Progenitor cell of endocrine pancreas (in vitro differentiated cells): ENCODE results near the gene NSUN6. TPM values are rescaled to one million over a fixed set of nuclear protein-coding genes. Genes with fewer than 3 reads are reported as not detected.
A peak's percentile ranks its signal among the peaks of the same experiment; 100 is the strongest.
"Not testable (repeated sequence)": the region's sequence is repeated elsewhere in the genome, so short reads cannot be mapped to it uniquely, and the experiment has no call there.

ENCODE experiments used
- DNase-seq: peaks from one replicate; pipeline ENCODE4 v3.0.0; 2021; ENCODE audit warnings: low spot score; ENCODE audit not compliant: unreplicated experiment
- H3K27ac Mint-ChIP-seq: 2 replicates; pipeline ENCODE4 v1.8.0; 2021; ENCODE audit warnings: mild to moderate bottlenecking, moderate library complexity, mixed read lengths
- H3K27me3 Mint-ChIP-seq: 2 replicates; pipeline ENCODE4 v1.8.0; 2021; ENCODE audit warnings: mixed read lengths
- H3K36me3 Mint-ChIP-seq: 2 replicates; pipeline ENCODE4 v1.8.0; 2022; ENCODE audit warnings: mixed read lengths; ENCODE audit not compliant: insufficient read depth
- H3K4me1 Mint-ChIP-seq: 2 replicates; pipeline ENCODE4 v1.8.0; 2021; ENCODE audit warnings: low read depth, mixed read lengths
- H3K4me3 Mint-ChIP-seq: 2 replicates; pipeline ENCODE4 v1.8.0; 2021; ENCODE audit warnings: low read depth, mild to moderate bottlenecking, moderate library complexity, mixed read lengths
- H3K9me3 Mint-ChIP-seq: 2 replicates; pipeline ENCODE4 v1.8.0; 2021; ENCODE audit warnings: low read depth, mixed read lengths
- total RNA-seq: library from RNA; stranded (reverse); gene quantifications from 2 replicates; pipeline ENCODE4 v1.2.1, GENCODE V29; 2021
- TF ChIP-seq, protein P1 (sequence below): fragments of 200-600 bp; sonication (generic); IDR thresholded peaks from one replicate; pipeline ENCODE4 v1.5.0; 2021; ENCODE audit warnings: antibody characterized with exemption, mild to moderate bottlenecking; ENCODE audit not compliant: unreplicated experiment

The NSUN6 gene
- total RNA-seq, 1 donor from 2014 or later = 17.3 TPM

DNA sequence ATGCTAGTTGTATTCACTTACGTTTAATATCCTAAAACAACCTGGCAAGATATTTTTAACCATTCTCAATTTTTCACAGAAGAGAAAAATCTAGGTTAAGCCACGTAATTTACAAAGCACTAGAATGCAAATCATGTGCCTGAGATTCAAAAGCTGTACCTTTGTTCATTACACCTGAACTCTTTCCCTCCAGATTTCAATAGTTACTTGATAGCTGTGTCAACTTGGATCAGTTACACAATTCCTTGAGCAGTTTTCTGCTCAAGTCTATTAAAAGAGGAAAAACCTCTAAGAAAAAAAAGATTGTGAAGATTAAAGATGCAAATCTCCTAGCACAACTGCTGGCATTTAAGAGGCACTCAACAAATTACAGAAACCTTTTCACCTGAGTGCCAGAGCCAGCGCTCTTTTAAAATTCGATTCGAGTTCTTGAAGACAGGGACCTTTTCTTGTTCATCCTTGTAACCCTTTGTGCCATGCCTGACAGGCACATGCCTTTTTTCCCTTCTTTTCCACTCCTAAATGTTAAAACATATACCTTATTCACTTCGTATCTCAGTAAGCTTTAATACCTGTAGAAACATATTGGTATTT, 886 bp downstream of the NSUN6 start:
- Mint-ChIP-seq H3K4me3 (peak overlapping the region; percentile 95), H3K36me3 (no peaks in the 10 kb centered on the region), H3K27me3 (no peaks in the 10 kb centered on the region), H3K9me3 (no peaks in the 10 kb centered on the region), H3K4me1 (peaks cover 20% of the 10 kb centered on the region), H3K27ac (peak overlapping the region; percentile 98)
- TF ChIP-seq, protein P1, sequence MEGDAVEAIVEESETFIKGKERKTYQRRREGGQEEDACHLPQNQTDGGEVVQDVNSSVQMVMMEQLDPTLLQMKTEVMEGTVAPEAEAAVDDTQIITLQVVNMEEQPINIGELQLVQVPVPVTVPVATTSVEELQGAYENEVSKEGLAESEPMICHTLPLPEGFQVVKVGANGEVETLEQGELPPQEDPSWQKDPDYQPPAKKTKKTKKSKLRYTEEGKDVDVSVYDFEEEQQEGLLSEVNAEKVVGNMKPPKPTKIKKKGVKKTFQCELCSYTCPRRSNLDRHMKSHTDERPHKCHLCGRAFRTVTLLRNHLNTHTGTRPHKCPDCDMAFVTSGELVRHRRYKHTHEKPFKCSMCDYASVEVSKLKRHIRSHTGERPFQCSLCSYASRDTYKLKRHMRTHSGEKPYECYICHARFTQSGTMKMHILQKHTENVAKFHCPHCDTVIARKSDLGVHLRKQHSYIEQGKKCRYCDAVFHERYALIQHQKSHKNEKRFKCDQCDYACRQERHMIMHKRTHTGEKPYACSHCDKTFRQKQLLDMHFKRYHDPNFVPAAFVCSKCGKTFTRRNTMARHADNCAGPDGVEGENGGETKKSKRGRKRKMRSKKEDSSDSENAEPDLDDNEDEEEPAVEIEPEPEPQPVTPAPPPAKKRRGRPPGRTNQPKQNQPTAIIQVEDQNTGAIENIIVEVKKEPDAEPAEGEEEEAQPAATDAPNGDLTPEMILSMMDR = no peak
- no peak for DNase-seq

DNA sequence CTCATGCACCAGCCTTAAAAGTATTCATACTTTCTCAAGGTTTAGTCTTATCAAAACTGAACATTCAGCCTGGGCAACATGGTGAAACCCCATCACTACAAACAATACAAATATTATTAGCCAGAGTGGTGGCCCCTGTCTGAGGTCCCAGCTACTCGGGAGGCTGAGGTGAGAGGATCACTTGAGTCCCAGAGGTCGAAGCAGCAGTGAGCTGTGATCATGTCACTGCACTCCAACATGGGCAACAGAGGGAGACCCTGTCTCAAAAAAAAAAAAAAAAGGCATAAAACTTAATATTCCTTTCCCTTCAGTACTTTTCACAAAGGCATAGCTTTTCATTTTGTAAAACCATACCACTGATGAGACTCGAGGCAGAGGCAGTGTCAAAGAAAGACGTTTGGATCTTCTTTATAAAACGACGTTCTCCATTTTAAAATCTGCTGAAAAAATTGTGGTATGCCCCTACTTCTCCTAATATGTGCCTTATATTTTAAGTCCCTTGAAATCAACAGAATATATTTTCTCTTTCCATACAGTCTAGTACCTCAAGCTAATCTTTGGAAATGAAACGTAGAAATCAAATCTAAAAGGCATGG, 1.9 kb downstream of the NSUN6 start:
- Mint-ChIP-seq H3K27me3 (no peaks in the 10 kb centered on the region), H3K4me1 (peaks cover 20% of the 10 kb centered on the region), H3K4me3 (peak overlapping the region; percentile 95), H3K9me3 (no peaks in the 10 kb centered on the region), H3K27ac (peak overlapping the region; percentile 98), H3K36me3 (no peaks in the 10 kb centered on the region)
- TF ChIP-seq, protein P1 = no peak
- DNase-seq = no peak

DNA sequence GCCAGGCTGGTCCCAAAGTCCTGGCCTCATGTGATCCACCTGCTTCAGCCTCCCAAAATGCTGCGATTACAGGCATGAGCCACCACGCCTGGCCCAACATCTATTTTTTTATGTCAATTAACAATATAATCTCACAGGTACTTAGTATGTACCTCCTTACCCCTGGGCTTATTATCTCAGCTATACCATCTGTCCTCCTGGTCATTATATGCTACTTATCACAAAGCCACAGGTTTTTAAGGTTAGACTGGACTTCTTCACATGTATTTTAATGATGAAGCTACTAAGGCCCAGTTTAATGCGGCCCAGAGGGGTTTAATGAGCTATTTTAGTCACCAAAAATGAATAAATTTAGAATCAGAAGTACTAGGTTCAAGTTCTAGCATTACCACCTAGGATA, 3.4 kb downstream of the NSUN6 start:
- H3K27me3 Mint-ChIP-seq = no peaks in the 10 kb centered on the region
- no peaks in the 10 kb centered on the region for H3K36me3 Mint-ChIP-seq
- no peak overlapping the region for H3K4me3 Mint-ChIP-seq
- peaks cover 20% of the 10 kb centered on the region for H3K4me1 Mint-ChIP-seq
- no peaks in the 10 kb centered on the region for H3K9me3 Mint-ChIP-seq
- TF ChIP-seq, protein P1 = no peak
- DNase-seq = no peak
- no peak overlapping the region for H3K27ac Mint-ChIP-seq

DNA sequence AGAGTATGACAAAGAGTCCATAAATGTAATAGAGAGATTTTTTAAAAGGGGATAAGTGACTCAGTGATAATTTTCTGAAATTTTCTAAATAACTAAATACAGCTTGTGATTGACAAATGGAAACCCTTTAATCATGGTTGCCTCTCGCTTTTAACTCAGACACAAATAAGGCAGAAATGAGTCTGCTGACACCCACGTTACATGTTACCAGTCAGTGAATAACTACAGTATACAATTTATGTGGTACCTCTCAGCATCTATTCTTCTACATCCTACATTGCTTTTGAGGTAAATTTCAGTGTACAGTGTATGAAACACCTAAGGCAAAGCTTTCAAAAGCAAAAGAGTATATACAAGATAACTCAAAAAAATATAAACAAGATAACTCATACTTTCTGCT, 4.2 kb downstream of the NSUN6 start:
- Mint-ChIP-seq H3K4me3 (no peak overlapping the region), H3K27ac (no peak overlapping the region), H3K36me3 (no peaks in the 10 kb centered on the region), H3K4me1 (peaks cover 18% of the 10 kb centered on the region), H3K9me3 (no peaks in the 10 kb centered on the region), H3K27me3 (no peaks in the 10 kb centered on the region)
- no peak for DNase-seq
- TF ChIP-seq, protein P1 = no peak

DNA sequence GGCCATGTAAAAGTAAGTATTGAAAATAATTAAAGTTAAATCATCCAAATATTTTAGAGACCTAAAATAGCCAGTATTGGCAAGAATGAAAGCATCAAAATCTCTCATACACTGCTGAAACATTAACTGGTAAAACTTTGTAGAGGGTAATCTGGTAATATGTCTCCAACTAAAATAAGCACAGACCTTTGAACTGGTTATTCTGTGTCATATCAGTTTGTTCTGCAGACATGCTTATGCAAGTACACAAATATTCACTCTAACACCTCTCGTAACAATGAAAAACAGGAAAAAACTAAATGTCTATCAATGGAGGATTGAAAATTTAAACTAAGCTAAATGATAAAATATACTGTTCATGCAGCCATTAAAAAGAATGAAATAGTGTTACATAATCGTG, 11.7 kb downstream of the NSUN6 start:
- not testable (repeated sequence) for H3K27ac Mint-ChIP-seq, H3K4me3 Mint-ChIP-seq, H3K36me3 Mint-ChIP-seq, H3K4me1 Mint-ChIP-seq, H3K9me3 Mint-ChIP-seq, DNase-seq, H3K27me3 Mint-ChIP-seq

DNA sequence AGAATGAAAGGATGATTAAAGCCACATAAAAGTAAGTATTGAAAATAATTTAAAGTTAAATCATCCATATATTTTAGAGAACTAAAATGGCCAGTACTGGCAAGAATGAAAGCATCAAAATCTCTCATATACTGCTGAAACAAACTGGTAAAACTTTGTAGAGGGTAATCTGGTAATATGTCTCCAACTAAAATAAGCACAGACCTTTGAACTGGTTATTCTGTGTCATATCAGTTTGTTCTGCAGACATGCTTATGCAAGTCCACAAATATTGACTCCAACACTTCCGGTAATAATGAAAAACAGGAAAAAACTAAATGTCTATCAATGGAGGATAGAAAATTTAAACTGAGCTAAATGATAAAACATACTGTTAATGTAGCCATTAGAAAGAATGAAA, 14.0 kb downstream of the NSUN6 start:
- not testable (repeated sequence) for H3K27ac Mint-ChIP-seq, H3K4me3 Mint-ChIP-seq, H3K36me3 Mint-ChIP-seq, H3K4me1 Mint-ChIP-seq, H3K27me3 Mint-ChIP-seq, DNase-seq, H3K9me3 Mint-ChIP-seq
